G401 (cell line): Measurements from ENCODE around the gene ARL14EP. TPM values are rescaled to one million over a fixed set of nuclear protein-coding genes. Genes with fewer than 3 reads are reported as not detected.
A peak's percentile ranks its signal among the peaks of the same experiment; 100 is the strongest.

Experiments
- DNase-seq: peaks from one replicate; pipeline ENCODE4 v3.0.0-alpha.2; 2015; ENCODE audit warnings: low spot score
- in situ Hi-C: cut with HindIII; loops from 2 replicates; pipeline ENCODE4 v1.10.0; 2016; ENCODE audit warnings: low sequenced_read_pairs, mixed read lengths
- total RNA-seq: library from RNA; depleted of rRNA; stranded (reverse); fragments of >200 nt; shearing (Covaris generic); gene quantifications from 2 replicates; pipeline ENCODE4 v1.2.3, GENCODE V29; 2014; rRNA removed

Gene ARL14EP
- total RNA-seq = 10.3 and 15.6 TPM in 2 replicates

DNA sequence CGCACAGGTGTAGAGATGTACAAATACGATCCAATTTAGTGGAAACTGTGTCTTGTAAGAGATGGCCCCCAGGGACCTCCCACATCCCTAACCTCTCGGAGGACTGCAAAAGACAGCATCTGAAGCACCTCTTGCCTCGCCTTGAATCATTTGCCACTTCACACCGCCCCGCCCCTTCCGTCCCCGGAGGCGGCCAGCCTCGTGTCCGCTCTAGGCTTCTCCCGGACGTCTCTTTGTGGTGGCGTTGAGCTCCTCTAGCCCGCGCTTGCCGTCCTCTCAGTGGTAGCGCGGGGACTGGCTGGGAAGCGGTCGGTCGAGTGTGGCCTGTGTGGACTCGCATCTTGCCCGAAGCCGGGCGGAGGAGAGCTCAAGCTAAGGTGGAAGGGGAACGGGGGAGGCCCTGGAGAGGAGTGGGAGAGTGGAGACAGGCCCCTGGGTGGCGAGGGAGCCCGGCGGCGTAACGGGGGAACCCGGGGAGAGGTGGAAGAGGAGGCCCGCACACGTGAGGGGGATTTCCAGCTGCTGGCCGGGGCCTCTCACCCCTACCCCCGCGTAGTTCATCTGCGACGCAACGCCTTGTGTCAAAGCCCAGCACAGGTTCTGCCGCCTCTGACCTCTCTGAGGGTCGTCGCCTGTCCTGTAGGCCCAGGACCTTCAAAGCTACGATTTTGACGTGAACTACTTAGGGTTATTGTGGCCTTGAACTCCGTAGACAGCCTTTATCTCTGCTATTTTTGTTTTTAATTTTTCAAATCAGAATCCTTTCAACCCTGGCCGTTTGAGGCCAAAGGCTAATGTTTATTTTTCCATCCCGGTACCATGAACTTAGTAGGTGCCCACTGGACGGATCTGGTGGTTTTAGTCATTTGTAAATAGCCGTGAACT, at the start of gene ARL14EP:
Gene ARL14EP (plus strand): TSS at position 279 of the 885 bp plus-strand sequence. CDS start 7,845 bp downstream, outside the sequence.
- in situ Hi-C loops = no loop called here
- DNase-seq = peak; percentile 98

DNA sequence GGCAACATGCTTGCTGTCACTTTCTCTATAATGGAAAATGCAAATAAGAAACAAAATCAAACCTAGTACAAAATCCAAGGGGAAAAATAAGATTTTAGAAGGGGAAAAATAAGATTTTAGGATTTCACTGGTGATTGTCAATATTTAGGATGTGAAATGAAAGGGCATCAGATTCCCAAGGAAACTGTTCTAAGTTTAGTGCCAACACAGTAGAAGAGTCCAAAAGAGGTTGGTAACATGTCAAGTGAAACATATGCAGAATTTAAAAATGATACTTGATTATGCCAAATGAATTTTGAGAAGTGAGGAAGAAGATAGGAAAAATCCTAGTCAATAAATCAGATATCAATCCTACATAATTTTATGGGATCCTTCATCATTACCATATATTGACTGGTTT, 45.7 kb upstream of the ARL14EP start:
- DNase-seq = no peak
- in situ Hi-C loops = no loop called here

DNA sequence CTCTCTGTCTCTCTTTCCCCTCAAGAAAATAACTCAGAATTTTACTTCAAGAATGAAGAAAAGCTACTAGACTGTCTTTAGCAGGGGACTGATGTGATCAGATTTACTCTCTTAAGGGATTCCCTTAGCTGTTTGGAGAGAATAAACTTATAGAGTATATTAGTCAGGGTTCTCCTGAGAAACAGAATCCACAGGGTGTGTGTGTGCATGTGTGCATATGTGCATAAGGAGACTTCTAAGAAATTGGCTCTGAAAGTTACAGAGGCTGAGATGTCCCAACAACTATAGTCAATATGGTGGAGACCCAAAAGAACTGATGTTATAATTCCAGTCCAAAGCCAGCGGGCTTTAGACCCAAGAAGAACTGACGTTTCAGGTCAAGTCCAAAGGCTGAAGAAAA, 43.1 kb upstream of the ARL14EP start:
- in situ Hi-C loops = no loop called here
- DNase-seq = no peak

DNA sequence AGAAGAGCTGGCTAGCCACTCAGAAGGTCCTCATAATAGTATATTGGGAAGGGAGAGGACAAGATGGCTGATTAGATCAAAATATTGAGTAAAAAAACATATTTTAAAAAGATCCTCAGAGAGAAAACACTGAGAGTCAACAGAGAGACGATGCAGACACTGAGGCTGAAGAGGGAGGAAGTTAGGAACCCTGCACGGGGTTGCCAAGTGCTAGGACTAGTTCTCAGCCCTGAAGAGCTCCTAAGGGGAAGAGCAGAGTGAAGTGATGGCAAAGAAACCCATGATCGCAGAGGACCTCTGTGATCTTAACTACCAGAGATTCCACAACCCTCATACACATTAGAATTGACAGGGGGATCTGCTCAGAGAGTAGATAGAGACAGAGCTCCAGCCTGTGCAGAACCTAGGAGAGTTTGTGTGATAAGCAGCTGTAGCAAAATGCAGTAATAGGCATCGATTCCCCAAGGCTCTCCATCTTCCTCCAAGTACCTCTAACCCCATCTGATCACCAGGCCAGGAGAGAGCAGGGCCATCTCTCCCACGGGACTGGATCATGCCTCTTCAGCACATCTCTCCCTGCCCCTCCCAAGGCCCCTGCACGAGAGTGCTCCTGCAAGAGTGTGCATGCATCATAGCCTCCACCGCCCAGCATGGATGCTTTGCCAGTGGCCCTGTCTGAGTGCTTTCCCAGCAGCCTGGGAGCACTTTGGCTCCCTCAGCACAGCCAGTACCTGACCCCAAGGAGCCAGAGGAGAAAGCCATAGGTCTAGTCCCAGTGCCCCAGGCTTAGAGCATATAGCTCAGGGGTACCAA, 41.2 kb upstream of the ARL14EP start:
- in situ Hi-C loops = no loop called here
- DNase-seq = no peak

DNA sequence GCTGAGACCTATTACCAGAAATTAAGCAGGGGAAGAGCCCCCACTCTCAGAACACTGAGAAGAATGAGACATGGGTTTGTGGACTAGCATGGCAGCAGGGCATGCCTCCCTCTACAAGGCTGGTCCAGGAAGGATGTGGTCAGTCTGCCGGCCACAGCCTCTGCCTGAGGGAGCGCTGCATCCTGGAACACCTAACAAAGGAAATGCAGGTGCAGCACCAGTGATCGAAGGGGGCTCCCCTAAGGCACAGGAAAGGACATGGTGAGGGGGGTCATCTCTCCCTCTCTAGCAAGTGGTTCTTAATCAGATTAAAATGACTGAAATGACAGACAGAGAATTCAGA, 40.6 kb upstream of the ARL14EP start:
- no peak for DNase-seq
- in situ Hi-C loops = no loop called here

DNA sequence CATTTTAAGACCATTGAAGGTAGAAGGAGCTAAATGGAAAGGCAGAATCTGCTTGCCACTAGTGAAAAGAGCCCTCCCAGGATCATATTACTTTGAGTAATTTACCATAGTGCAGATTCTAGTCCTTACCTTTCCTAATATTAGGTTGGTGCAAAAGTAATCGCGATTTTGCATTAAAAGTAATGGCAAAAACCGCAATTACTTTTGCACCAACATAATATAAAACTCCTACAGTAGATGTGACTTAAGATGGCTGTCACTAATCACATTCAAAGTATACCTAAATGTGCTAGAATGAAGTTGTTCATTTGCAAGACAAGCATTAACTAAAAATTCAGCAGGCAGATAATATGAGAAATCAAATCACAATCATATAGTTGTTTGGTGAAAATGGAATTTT, 38.1 kb upstream of the ARL14EP start:
- no peak for DNase-seq
- in situ Hi-C loops = no loop called here

DNA sequence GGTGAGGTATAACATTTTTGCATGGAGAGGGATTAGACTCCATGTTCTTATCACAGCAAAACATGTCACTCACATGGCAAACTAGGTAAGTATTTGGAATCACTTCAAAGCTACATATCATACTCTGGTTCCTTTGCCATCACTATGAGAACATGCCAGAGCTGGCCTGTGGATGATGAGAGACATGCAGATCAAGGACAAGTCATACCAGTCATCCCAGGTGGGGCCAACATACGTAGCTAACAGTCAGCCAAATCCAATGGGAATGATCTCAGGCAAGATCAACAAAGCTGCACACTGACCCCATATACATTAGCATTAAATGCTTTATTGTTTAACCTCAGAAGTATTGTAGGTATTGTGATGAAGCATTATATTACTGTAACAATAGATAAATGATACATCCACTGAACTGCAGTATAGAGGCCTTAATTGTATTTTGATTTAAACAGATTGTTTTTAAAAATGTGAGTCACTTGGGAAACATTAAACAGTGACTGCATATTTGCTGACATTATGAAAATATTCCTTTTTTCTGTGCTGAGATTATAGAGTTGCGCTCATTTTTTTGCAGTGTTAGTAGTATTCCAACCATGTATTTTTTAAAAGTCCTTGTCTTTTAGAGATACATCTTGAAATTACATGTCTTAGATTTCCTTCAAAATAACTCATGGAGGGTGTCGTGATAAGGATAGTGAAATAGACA, 37.3 kb upstream of the ARL14EP start:
- no peak for DNase-seq
- in situ Hi-C loops = no loop called here

DNA sequence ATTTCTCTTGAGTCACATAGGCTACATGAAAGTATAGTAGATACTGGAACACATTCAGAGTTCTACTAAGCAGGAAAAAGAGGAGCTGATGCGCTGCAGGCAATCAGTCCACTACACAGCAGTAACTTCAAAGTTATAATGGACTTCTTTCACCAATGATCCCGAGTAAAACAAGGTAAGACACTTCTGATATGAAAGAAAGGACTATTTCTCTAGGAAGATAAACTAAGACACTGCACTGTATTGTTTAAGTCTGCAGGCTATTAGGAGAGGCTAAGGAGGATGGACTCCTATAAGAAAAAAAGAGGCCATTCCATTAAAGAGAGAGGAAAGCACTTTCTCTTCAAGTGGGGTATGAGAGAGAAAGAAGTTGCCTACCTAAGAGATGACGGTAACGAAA, 31.6 kb upstream of the ARL14EP start:
- in situ Hi-C loops = no loop called here
- DNase-seq = no peak

DNA sequence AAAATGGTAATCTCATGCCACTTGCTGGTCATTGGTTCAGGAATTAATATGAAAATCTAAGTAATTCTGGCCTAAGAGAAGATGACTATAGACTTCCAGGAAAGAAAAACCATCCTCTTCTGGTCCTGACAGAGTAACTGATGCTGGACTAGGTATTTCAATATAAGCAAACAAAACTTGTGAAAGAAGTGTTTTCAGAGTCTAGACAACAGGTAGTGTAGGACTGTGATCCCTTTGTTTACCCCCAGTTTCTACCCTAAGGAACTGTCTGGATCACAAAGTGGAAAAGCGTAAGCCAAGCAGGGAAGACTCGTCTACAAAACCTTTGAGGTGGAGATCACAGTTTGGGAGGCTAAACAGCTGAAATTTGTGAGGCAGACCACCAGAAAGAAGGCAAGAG, 30.4 kb upstream of the ARL14EP start:
- in situ Hi-C loops = no loop called here
- no peak for DNase-seq

DNA sequence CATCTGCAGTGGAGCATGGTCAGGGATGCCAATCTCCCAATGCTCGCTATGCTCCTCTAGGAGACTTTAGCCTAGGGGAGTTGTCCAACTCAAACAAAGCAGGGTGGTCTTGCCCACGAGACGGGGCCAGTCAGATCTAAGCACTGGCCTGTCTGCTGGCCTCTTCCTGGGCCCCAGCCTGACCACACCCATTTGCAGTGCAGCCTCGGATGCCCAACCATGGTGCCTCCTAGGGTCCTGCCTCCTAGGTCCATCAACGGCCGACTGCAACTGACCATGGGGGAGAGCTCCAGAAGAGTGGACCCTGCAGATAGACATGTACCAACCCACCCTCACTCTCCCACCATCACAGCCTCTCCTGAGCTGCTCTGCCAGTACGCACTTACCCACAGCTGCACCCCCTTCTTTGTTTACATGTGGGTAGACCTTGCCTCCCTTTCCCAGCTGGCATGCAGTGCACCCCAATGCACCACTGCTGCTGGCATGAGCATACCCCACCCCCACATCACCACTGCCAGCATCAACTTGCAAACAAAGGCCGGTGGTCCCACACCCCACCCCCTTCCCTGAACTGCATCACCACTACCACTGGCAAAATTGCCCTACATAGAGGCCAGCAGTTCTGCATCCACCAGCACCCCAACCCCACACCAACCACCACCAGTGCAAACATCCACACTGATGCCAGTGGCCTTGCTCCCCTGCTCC, 27.6 kb upstream of the ARL14EP start:
- no peak for DNase-seq
- in situ Hi-C loops = no loop called here

DNA sequence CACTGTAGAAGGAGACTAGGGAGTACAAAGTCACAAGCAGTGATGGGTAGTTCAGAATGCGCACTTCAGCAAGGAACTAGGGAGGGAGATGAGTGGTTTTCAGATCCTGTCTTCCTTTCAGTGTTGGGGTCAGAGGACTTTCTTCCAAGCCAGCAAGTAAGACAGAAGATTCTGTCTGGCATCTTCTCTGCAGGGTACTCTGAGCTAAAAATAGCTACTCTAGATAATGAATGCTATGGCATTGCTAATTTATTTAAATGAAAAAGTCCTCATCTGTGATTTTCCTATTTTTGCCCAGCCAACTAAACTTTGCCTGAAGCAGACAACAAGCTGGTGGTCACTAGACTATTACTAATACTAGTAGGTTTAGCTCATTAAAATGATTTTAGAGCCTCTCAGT, 18.3 kb upstream of the ARL14EP start:
- in situ Hi-C loops = no loop called here

DNA sequence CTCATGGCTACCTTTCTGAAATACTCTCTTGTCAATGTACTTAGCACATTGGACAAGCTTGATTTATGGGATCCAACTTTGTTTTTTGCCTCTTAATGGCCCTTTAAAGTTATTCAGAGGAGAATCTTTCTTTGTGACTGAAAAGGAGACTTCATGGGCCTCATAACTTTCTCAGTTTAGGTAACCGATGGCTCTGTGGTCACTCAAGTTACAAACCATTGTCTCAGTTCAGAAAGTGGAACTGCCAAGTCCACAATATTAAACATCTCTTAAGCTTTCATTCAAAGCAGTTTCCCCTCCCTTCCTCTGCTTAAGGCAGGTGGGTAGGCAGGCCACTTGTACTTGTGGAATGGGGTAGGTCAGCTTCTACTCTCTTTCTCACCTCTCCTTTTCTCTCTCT, 12.3 kb upstream of the ARL14EP start:
- in situ Hi-C loops = no loop called here
- DNase-seq = no peak

More for the DNA sequence above, 18.3 kb upstream of the ARL14EP start:
- DNase-seq = no peak

DNA sequence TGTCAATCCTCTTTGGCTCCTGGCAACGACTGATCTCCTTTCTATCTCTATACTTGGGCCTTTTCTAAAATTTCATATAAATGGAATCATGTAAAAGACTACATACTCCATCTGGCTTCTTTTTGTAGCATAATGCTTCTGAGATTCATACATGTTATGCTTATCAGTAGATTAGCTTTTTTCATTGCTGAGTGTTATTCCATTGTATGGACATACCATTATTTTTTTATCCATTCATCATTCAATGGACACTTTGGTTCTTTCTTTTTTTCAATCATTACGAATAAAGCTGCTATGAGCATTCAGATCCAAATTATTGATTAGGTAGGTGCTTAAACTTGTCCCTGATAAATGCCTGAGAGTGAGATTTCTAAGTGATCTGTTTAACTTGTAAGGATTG, 11.7 kb upstream of the ARL14EP start:
- no peak for DNase-seq
- in situ Hi-C loops = no loop called here

DNA sequence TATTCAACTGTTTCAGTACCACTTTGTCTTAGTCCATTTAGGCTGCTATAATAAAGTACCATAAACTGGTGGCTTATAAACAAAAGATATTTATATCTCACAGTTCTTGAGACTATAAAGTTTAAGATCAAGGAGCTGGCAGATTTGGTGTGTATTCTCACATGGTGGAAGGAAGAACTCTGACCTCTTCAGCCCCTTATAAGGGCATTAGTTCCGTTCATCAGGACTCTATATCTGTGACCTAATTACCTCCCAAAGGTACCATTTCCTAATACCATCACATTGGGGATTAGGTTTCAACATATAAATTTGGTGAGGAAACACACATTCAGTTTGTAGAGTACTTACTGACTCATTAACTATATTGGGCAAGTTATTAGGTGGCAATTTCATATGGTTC, 10.7 kb upstream of the ARL14EP start:
- in situ Hi-C loops = no loop called here

DNA sequence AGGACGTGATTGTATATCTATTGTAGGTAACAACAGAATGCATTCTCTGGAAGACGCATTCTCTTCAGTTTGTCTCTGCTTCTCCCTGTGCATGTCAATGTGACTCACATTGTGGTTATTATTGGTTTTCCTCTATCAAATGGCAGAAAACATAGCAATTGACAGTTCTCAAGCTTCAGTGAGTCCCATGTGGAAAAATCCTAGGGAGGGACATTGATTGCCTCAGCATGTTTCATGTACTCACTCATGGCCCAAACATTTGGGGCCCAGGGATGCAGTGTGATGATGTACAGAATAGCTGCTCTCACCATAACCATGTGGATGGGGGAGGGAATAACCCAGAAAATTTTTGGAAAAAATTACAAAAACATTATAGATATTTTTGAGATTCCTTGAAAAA, 9.3 kb upstream of the ARL14EP start:
- DNase-seq = no peak
- in situ Hi-C loops = no loop called here

More for the DNA sequence above, 10.7 kb upstream of the ARL14EP start:
- no peak for DNase-seq

DNA sequence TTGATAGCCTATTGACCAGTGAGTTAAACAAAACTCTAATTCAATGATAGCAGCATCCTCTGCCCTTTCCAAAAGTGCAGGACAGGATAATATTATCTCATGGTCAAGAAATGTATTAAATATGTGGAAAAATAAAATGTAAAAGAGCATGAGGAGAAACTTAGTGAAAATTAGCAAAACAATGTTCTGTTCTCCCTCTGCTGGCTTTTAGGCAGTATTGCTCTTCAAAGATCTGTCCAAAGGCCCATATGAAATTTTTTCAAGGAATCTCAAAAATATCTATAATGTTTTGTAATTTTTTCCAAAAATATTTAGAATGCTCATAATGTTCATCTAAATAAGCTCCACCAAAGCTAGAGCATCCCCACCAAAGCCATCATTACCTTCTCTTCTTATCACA, 8.3 kb upstream of the ARL14EP start:
- no peak for DNase-seq
- in situ Hi-C loops = no loop called here

DNA sequence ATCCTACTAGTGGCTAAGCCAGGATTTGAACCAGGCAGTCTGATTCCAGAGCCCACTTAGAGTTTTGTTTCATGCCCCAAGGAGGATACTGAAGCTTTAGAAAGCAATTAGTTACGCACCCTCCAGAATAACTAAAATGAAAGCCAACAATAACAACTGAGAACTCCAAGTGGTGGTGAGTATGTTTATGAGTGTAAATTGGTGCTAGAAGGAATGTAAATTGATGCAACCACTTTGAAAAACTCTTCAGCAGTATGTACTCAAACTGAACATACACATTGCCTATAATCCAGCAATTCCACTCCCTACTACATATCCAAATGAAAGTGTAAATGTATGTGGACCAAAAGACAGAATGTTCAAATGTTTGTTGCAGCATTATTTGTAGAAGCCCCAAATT, 6.7 kb upstream of the ARL14EP start:
- in situ Hi-C loops = no loop called here
- no peak for DNase-seq

DNA sequence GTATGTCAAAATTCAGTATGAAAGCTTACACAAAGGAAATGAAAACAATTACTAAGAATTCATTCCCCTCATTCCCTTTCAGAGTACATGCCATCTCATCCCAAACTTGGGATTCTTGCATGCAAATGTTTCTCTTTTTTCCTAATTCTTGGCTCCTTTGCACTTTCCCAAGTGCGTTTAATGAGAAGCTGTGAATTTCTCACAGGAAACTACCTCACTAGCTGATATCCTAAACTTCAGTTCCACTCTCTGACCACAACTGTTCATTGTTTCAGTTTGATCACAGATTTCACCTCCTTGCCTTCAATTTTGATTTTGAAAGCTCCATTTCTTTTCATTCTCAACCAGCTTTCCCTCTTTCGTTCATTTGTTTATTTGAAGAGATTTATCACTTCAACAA, 5.9 kb upstream of the ARL14EP start:
- in situ Hi-C loops = no loop called here
- no peak for DNase-seq

DNA sequence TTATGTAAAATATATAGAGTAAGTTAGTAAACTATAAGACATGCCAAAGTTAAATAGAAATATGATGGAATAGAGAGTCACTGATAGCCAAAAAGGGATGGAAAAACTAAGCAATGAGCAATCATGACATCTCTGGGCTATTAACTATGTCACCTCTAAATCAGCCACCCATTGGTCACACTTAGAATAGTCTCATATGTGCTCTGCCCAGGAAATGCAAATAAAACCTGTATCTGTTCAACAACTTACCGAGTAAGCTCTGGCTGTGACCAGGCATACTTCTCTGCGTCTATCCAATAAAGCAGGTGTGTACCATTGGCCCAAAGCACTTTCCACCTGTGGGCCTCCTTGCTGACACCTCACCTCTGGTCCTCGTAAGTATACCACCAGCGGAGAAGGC, 1.6 kb upstream of the ARL14EP start:
- in situ Hi-C loops = no loop called here
- no peak for DNase-seq
